Lower leg skin (tissue), 4 donors: ENCODE results near the gene ARHGAP1. TPM values are rescaled to one million over a fixed set of nuclear protein-coding genes. Genes with fewer than 3 reads are reported as not detected.

Experiments used
- DNase-seq, 2 donors: peaks; one replicate each; pipeline ENCODE4 v3.0.0-alpha.2; 2019; ENCODE audit warnings: low spot score in 2 of 2
- H3K4me3 ChIP-seq: fragments of 200-600 bp; sonication (generic); 2 replicates; pipeline ENCODE4 v1.5.1; 2017; ENCODE audit warnings: mild to moderate bottlenecking, low read depth; ENCODE audit not compliant: poor library complexity, severe bottlenecking
- POLR2A ChIP-seq, 2 donors: fragments of 450-650 bp; IDR thresholded peaks; one replicate each; pipeline ENCODE4 v1.6.1; 2016 to 2017; ENCODE audit warnings: antibody characterized with exemption in 2 of 2, mild to moderate bottlenecking in 1 of 2, moderate library complexity in 1 of 2
- WGBS, 2 donors: methylation state at CpG; one replicate each; pipeline ENCODE4 v1.1.5; 2018; 5-methylcytosine and 5-hydroxymethylcytosine counted together
- intact Hi-C: fragments of 100-400 bp; cut with DNase I; formaldehyde crosslinking; loops from one replicate; pipeline ENCODE4 v1.15.0; 2023; ENCODE audit warnings: low total_unique reads
- total RNA-seq, 4 donors: library from RNA; depleted of rRNA; stranded (reverse); fragments of >200 nt; gene quantifications; one replicate each; pipeline ENCODE4 v1.1.0, GENCODE V29; 2016
- TF ChIP-seq, protein P1 (sequence below), 3 donors: fragments of 450-650 bp; IDR thresholded peaks; one replicate each; pipeline ENCODE4 v1.5.1; 2016; ENCODE audit warnings: antibody characterized with exemption in 3 of 3, mild to moderate bottlenecking in 3 of 3, moderate library complexity in 2 of 3

Gene ARHGAP1
- total RNA-seq, 4 donors from 2014 or later = 56.4 to 70.6 (median 64.3) TPM

DNA sequence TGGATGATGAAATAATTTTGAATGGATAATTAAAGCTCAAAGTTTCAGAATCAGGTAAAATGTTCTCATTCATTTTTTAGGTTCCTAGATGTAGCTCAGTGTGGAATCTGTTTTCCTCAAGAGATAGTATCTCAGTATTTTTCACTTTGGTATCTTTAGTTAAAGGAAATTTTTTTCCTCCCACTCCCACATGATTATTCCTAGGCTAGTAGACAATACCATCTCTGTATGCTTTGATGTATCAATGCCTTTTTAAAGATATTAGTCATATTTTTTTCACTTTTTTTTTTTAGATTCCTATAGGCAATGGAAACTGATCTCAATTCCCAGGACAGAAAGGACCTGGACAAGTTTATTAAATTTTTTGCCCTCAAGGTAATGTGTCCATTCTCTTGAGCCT lies 56.4 kb downstream of the ARHGAP1 start:
- no peak for DNase-seq
- no peak overlapping the region for H3K4me3 ChIP-seq
- TF ChIP-seq POLR2A (IDR thresholded peaks at IDR 0.05) = no peak
- TF ChIP-seq, protein P1, sequence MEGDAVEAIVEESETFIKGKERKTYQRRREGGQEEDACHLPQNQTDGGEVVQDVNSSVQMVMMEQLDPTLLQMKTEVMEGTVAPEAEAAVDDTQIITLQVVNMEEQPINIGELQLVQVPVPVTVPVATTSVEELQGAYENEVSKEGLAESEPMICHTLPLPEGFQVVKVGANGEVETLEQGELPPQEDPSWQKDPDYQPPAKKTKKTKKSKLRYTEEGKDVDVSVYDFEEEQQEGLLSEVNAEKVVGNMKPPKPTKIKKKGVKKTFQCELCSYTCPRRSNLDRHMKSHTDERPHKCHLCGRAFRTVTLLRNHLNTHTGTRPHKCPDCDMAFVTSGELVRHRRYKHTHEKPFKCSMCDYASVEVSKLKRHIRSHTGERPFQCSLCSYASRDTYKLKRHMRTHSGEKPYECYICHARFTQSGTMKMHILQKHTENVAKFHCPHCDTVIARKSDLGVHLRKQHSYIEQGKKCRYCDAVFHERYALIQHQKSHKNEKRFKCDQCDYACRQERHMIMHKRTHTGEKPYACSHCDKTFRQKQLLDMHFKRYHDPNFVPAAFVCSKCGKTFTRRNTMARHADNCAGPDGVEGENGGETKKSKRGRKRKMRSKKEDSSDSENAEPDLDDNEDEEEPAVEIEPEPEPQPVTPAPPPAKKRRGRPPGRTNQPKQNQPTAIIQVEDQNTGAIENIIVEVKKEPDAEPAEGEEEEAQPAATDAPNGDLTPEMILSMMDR (IDR thresholded peaks at IDR 0.05) = no peak
- intact Hi-C loops = no loop called here

DNA sequence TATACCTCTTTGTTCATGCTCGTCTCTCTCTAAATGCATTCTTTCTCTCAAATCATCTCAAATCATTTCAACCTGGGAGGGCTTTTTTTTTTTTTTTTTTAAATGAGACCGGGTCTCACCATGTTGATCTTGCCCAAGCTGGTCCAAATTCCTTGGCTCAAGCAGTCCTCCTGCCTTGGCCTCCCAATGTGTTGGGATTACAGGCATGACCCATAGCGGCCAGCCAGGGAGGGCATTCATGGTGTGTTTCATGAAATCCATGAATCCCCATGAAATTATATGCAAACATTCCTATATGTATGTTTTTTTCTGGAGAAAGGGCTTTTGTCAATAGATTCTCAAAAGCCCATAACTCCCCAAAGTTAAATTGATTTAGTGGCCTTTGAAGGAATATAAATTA lies 56.9 kb downstream of the ARHGAP1 start:
- no peak for DNase-seq
- TF ChIP-seq POLR2A (IDR thresholded peaks at IDR 0.05) = no peak
- TF ChIP-seq, protein P1 (IDR thresholded peaks at IDR 0.05) = no peak
- H3K4me3 ChIP-seq = no peak overlapping the region
- 97% methylated on average over 3 of the region's 3 CpGs for WGBS, 2 donors
- intact Hi-C loops = no loop called here

DNA sequence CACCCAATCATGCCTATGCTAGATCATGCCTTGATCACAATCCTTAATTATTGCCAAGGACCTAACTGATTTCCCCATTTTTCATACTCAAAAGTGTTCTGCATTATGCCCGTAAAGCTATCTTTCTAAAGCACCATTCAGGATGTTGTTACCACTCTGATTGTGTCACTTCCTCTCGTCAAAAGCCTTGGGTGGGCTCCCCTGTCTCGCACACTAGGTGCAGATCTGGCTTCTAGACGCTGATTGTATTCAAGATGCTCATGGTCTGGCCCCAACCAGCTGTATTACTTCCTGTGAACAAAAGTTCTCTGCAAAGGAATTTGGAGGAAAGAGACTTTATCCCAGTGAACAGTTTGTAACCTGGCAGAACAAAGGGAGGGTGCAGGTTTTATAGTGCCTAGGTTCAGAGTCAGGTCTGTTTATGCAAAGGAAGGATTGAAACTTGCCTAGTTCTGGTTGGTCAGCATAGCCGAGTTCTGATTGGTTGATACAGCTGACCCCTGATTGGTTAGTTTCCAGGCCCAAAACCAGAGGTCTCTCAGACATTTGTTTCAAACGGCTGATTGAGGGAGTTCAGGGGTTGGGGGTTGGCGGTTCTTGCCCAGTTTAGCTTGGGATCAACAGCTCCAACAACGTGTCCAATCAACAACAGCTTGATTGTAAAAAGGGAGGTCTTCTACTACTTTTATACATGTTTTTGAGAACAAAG lies 57.6 kb downstream of the ARHGAP1 start:
- TF ChIP-seq, protein P1 (IDR thresholded peaks at IDR 0.05) = no peak
- no peak for TF ChIP-seq POLR2A (IDR thresholded peaks at IDR 0.05)
- DNase-seq = no peak
- no peak overlapping the region for H3K4me3 ChIP-seq
- intact Hi-C loops = loop anchor here (1.0 kb wide), 1 partner anchor 11 kb away; no protein-coding TSS in a partner anchor
- 96 to 98% methylated on average over 8 of the region's 8 CpGs for WGBS, 2 donors

DNA sequence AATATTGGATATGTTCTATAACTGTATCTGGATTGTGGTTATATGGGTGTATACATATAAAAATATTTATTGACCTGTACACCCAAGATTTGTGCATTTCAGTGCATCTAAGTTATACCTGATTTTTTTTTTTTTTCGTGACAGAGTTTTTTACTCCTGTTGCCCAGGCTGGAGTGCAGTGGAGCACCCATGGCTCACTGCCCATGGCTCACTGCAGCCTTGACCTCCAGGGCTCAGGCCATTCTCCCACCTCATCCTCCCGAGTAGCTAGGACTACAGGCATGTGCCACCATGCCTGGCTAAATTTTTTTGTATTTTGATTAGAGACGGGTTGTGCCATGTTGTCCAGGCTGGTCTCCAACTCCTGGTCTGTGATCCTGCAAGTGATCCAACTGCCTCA lies 58.8 kb downstream of the ARHGAP1 start:
- TF ChIP-seq, protein P1 (IDR thresholded peaks at IDR 0.05) = no peak
- TF ChIP-seq POLR2A (IDR thresholded peaks at IDR 0.05) = no peak
- 76 to 88% methylated on average over 3 of the region's 3 CpGs for WGBS, 2 donors

DNA sequence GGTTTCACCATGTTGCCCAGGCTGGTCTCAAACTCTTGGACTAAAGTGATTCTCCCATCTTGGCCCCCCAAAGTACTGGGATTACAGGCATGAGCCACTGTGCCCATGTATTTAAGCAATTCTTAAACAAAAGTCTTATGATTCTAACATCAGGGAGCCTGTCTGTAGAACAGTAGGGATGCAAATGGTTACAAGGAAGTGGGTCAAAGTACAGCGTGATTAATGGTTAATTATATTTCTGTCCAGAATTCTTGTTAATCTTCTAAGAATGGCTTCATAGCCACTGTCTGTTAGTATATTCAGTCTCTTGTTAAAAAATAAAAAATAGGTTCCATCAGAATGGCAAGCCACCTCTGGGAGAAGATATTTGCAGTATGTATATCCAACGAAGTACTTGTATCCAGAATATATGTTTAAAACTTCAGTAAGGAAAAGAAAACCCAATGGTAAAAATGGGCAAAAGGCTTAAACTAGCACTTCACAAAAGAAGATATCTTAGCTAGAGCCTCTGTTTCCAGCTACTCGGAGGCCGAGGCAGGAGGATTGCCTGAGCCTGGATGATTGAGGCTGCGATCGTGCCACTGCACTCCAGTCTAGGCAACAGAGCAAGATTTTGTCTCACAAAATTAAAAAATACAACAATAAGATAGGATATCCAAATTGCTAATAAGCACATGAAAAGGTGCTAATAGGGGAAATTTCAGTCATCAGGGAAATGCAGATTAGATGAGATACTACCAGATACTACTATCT lies 60.2 kb downstream of the ARHGAP1 start:
- 94 to 97% methylated on average over 6 of the region's 6 CpGs for WGBS, 2 donors
- TF ChIP-seq, protein P1 (IDR thresholded peaks at IDR 0.05) = no peak
- no peak for TF ChIP-seq POLR2A (IDR thresholded peaks at IDR 0.05)
- H3K4me3 ChIP-seq = no peak overlapping the region
- DNase-seq = no peak
- intact Hi-C loops = no loop called here

More for the DNA sequence above, 58.8 kb downstream of the ARHGAP1 start:
- H3K4me3 ChIP-seq = no peak overlapping the region
- DNase-seq = no peak
- intact Hi-C loops = loop anchor here (1.0 kb wide), 1 partner anchor 10 kb away; no protein-coding TSS in a partner anchor
